HEK293T (cell line): ENCODE results near the gene CBFA2T2.

Experiments used
- CTBP1 ChIP-seq: fragments of 450-650 bp; IDR thresholded peaks from 2 replicates; pipeline ENCODE4 v1.6.1; 2016; ENCODE audit warnings: borderline replicate concordance
- TARDBP ChIP-seq: fragments of 450-650 bp; IDR thresholded peaks from 2 replicates; pipeline ENCODE4 v1.6.1; 2016
- ZNF384 ChIP-seq: fragments of 450-650 bp; IDR thresholded peaks from 2 replicates; pipeline ENCODE4 v1.6.1; 2016

DNA sequence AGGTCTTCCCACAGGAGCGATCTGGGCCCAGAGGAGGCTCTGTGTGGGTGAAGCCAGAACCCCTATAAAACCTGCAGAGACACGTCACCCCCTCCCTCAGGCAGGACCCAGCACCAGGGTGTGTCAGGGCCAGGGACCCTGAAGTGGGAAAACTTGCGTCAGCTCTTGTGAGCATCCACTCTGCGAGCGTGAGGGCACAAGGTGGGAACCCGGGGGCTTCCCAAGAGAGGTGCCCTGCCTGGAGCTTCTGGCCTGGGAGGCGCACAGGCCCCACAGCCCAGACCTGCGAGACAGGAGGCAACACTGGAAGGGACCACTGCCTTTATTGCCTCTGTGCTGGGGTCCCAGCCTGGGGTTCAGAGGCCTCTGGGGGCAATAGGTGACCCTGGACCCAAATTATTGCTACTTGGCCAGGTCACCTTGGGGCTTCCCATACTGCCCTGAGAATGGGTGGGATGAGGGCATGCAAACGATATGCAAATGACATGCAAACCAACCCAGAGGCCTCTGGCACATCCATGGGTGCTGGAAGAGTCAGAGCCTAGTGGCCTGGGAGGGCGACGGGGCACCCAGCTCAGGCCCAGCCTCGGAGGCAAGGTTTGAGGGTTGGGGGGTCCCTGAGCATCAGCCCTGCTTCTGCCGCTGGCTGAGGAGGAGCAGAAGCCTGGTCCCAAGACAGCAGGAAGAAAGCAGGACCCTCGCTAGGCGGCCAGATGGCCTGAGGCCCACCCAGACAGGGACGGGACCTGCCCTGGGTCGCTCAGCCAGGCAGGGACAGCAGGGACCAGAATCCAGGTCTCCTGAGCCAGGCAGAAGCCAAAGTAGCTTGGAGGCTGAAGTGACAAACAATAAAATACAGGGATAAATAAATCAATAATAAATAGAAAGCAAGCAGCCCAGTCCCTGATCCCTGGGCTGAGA is 167.1 kb downstream of the CBFA2T2 start:
- no peak for TF ChIP-seq ZNF384
- TF ChIP-seq TARDBP = no peak
- no peak for TF ChIP-seq CTBP1
